Stimulated activated CD4-positive, alpha-beta T cell treated with anti-CD3 and anti-CD28 coated beads, Interleukin-12 subunit alpha, Interleukin-12 subunit beta, amount 100 ng/mL, for 24 hours (primary cell): ENCODE data around the gene RTCA.
"Not testable (repeated sequence)": the region's sequence is repeated elsewhere in the genome, so short reads cannot be mapped to it uniquely, and the experiment has no call there.

Experiments
- DNase-seq, 2 experiments: peaks; one replicate each; pipeline ENCODE4 v3.0.0-alpha.2; 2020; ENCODE audit warnings: low read depth in 2 of 2

The RTCA gene

GRCh38 chr1:100308777-100309176 lies 42.8 kb downstream of the RTCA start:
- no peak for DNase-seq

DNA sequence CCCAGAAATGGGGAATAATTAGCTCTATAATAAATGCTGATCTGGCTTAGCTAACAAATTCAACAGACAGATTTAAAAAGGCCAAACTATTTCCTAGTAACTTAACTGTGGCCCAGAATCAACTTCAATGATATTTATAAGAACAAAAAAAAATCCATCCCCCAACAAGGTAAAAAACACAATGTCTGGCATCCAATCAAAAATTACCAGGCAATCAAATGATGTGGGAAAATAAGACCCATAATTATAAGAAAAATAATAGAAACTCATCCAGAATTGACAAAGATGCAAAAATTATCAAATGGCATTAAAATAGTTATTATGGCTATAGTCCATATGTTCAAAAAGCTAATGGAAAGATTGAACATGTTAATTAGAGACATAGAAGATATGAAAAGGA lies 43.8 kb downstream of the RTCA start:
- DNase-seq, result no peak

GRCh38 chr1:100313382-100313781 lies 47.4 kb downstream of the RTCA start:
- no peak for DNase-seq

DNA sequence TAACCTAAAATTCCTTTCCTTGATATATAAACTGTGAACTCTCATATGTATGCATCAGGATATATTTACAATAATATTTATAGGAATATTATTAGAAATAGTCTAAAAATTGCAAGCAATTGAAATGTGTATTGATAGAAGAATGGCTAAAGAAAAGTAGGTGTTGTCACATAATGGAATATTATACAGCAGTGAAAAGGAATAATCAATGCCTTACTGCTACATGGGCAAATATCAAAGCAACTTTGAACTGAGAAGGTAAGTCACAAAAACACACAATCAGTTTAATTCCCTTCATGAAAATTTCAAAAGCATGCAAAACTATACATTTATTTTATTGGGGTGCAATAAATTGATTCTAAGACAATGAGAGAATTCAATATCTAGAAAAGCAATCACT lies 50.6 kb downstream of the RTCA start:
- DNase-seq, result no peak

DNA sequence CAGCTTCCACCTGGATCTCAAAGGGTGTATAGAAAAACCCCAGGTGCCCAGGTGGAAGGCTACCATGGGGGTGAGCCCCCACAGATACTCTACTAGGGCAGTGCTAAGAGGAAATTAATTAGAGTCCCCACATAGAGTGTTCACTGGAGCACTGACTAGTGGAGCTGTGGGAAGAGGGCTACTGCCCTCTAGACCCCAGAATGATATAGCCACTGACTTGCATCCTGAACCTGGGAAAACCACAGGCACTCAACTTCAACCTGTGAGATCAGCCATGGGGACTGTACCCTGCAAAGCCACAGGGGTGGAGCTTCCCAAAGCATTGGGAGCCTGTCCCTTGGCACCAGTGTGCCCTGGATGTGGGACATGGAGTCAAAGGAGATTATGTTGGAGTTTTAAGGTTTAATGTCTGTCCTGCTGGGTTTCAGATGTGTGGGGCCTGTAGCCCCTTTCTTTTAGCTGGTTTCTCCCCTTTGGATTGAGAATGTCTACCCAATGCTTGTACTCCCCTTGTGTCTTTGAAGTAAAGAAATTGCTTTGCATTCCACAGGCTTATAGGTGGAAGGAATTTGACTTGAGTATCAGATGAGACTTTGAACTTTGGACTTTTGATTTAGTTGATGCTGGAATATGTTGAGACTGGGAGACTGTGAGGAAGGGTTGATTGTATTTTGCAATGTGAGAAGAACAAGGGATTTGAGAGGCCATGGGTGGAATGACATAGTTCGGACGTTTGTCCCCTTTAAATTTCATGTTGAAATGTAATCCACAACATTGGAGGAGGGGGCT lies 54.5 kb downstream of the RTCA start:
- no peak for DNase-seq

- DNase-seq, result no peak
These were observed 55.1 kb downstream of the RTCA start for GRCh38 chr1:100321100-100321493.

DNA sequence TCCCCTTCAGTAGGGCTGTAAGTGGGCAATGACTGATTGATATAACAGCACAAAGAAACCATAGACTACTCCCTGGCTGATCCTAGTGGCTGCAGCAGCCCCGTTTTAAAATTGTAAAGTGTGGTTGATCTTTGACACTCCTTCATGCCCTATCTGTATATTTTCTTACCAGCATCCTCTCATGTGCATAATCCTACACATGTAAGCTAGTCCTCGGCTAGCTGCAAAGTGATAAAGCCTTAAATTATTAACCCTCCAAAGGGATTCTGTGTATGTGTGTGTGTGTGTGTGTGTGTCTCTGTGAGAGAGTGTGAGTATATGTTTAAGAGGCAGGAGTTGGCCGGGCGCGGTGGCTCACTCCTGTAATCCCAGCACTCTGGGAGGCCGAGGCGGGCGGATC lies 55.5 kb downstream of the RTCA start:
- no peak for DNase-seq

- no peak for DNase-seq
These were observed 56.6 kb downstream of the RTCA start for GRCh38 chr1:100322436-100323211.

- DNase-seq, result no peak
These were observed 57.5 kb downstream of the RTCA start for GRCh38 chr1:100323419-100324106.

GRCh38 chr1:100325415-100326324 lies 59.7 kb downstream of the RTCA start:
- no peak for DNase-seq

DNA sequence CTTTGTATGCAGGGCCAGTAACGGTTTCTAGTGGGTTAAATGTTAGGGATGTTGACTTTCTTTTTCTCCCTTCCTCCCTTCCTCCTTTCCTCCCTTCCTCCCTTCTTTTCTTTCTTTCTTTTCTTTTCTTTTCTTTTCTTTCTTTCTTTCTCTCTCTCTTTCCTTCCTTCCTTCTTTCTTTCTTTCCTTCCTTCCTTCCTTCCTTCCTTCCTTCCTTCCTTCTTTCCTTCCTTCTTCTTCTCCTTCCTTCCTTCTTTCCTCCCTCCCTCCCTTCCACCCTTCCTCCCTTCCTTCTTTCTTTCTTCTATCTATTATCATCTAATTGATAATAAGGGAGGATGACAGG lies 60.3 kb downstream of the RTCA start:
- DNase-seq, result not testable (repeated sequence)

GRCh38 chr1:100328133-100328532 lies 62.1 kb downstream of the RTCA start:
- DNase-seq, result no peak

DNA sequence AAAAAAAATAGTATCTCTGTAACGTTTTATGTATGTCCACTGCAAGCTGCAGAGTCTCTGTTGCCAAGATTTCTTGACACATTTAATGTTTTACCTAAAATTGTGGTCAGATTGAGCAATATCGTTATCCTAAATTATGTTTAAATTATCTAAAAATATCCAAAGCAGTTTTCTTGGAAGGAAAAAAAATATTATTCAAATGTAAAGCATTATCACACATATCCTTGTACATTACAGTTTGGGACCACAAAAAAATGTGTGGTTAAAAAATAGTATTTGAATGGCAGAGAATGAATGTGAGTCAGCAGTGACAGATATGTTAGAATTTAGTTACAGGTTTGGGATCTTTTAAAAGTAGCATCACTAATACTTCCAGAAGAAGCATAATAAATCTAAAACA lies 65.1 kb downstream of the RTCA start:
- DNase-seq, result not testable (repeated sequence)

GRCh38 chr1:100332331-100332730 lies 66.3 kb downstream of the RTCA start:
- DNase-seq, result no peak

- no peak for DNase-seq
These were observed 69.4 kb downstream of the RTCA start for GRCh38 chr1:100335436-100335835.

- not testable (repeated sequence) for DNase-seq
These were observed 71.9 kb downstream of the RTCA start for GRCh38 chr1:100337878-100338277.

DNA sequence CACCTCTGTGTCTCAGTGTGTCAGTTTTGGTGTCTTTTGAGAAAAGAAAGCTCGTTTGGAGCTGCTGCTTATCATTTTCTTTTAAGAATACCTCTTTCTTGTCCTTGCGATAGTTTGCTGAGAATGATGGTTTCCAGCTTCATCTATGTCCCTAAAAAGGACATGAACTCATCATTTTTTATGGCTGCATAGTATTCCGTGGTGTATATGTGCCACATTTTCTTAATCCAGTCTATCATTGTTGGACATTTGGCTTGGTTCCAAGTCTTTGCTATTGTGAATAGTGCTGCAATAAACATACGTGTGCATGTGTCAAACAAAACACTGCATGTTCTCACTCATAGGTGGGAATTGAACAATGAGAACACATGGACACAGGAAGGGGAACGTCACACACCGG lies 73.7 kb downstream of the RTCA start:
- DNase-seq, result not testable (repeated sequence)

- no peak for DNase-seq
These were observed 74.5 kb downstream of the RTCA start for GRCh38 chr1:100340494-100340893.

DNA sequence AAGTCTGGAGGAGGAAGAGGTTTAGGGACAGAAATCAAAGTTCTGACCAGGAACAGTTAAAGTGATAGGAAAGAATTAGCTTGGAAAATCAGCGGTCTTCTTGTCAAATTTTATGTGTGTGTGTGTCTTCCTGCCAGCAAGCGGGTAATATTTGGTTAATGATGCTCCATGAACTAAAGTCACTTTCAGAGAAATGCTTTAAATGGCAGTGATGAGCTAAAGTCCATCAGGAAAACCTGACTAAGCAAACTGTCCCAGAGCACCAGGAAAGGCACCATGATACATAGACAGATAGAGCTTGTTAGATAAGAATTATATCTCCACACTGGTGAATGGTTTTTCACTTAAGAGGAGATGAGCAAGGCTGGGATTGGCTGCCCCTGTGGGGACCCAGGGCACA lies 76.3 kb downstream of the RTCA start:
- no peak for DNase-seq
